Epidermal melanocyte (primary cell): Measurements from ENCODE around the gene BEND7.
"Not testable (repeated sequence)": the region's sequence is repeated elsewhere in the genome, so short reads cannot be mapped to it uniquely, and the experiment has no call there.

Experiments
- DNase-seq: peaks from one replicate; pipeline ENCODE4 v3.0.0; 2011; ENCODE audit warnings: low spot score; ENCODE audit not compliant: insufficient read length

The BEND7 gene

DNA sequence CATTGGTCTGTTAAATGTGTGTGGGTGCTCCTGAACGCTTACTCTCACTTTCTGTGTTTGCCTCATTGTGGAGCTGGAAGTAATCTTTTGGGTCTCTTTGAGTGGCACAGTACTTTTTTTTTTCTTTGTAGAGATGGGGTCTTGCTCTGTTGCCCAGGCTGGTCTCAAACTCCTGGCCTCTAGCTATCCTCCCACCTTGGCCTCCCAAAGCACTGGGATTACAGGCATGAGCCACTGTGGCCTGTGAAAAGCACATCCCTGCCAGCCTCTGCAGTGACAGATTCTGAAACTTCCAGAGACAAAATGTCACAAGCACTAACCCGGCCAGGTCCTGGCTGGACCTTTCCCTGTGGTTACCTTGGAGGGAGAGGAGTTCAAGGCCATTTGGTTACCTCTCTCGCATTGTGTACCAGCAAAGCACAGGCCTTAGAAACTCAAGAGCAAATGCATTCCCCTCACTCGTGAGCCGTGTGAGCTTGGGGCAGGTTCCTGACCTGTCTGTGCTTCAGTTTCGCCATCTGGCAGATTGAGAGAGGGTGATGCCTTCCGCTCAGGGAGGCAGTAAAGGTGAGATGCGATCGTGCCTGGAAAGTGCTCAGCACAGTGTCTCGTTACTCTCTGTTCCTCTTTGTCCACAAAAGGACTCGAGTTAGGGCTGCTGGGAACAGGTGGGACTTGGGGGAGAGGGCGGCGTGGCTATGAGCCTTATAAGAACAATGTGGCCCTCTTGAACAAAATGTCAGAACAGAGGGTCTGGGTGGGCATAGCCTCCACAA is 108.1 kb downstream of the BEND7 start:
- no peak for DNase-seq

DNA sequence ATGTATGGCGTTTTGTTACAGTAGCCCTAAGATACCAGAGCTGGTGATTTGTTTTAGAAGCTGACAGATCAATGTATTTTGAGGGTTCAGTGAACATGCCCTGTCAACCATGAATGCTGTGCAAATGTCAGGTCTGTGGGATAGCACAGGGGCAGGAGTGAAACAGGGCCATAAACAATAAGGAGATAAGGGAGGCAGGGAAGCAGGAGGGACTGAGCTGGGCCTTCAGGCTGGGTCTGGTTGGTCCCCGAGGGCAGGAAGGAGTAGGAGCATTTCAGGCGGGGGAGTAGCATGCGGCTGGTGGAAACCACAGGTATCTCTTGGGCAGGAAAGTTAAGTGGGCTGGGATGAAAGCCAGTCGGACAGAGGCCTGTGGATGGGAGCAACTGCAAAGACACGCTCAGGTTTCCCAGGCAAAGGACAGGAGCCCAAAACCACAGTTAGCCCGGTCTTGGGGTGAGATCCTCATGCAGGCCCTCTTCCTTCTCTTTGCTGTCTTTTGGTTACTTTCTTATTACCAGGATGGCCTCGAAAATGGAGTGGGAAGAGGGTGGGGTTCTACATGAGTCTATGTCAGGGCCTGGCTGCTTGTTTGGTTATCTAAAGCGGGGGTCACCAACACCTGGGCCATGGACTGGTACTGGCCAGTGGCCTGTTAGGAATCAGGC is 111.2 kb downstream of the BEND7 start:
- no peak for DNase-seq

DNA sequence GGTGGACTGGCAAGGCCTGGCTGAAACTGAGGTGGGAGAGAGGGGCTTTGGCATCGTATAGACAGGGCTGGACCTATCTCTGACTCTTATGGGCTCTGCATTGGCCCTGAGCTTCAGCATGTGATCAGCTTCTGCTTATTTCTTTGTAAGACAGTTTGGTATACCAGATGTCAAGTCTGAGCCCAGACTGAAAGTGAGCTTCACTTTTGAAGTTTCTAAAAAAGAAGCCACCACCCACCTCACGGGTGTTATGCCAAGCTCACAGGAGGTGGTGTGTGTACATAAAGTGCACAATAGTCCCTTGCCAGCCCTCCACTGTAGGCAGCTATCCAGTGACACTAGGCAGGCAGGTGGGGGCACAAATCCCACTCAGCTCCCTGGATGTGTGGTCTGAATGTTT is 112.1 kb downstream of the BEND7 start:
- no peak for DNase-seq

DNA sequence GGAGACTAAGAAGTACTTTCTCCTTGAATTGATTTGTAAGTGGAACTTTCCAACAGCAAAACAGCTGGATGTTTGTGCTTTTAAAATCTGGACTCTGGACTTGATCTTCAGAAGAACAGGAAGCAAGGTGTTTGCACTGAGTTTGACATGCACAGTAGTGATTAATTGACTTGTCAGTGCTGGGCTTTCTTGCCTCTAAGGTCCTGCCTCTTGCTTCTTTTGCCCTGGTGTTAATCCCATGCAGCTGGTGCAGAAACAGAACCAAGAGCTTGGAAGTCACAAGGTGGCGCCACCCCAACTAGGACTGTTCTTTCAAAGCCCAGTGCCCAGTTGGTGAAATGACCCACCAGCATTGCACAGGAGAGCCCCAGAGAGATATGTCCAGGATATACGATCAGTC is 114.0 kb downstream of the BEND7 start:
- DNase-seq, result no peak

DNA sequence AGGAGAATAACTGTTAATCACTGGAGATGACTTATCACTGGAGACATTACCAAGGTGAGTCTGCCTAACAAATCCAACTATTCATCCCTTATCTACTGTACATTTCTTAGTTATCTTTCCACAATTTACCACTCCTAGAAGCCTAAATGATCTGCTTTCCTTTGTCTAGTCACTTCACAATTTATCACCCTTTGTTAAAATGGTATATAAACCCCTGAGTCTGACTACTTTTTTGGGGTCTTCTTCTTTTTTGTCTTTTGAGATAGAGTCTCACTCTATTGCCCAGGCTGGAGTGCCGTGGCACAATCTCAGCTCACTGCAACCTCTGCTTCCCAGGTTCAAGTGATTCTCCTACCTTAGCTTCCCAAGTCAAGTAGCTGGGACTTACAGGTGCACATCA is 114.7 kb downstream of the BEND7 start:
- DNase-seq, result no peak

DNA sequence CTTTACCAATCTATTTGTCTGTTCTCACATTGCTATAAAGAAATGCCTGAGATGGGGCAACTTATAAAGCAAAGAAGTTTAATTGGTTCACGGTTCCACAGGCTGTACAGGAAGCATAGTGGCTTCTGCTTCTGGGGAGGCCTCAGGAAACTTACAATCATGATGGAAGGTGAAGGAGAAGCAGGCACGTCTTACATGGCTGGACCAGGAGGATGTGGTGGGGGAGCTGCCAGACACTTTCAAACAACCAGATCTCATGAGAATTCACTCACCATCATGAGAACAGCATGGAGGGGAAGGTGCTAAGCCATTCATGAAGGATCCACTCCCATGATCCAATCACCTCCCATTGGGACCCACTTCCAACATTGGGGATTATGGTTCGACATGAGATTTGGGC is 115.9 kb downstream of the BEND7 start:
- no peak for DNase-seq

DNA sequence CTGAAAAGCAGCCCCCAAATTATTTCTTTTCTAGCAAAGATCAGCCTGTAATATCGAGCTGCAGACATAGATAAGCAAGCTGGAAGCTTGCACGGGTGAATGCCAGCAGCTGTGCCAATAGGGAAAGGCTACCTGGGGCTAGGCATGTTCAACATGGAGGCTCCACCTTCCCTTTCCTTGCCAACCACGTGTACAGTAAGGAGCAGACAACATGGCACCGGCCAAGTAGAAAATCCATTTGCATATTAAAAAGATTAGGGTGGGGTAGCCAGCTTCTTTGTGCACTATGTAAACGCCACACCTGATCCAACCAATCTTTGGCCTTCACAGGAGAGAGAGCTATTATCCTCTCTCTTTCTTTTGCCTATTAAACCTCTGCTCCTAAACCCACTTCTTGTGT is 124.0 kb downstream of the BEND7 start:
- DNase-seq, result no peak

DNA sequence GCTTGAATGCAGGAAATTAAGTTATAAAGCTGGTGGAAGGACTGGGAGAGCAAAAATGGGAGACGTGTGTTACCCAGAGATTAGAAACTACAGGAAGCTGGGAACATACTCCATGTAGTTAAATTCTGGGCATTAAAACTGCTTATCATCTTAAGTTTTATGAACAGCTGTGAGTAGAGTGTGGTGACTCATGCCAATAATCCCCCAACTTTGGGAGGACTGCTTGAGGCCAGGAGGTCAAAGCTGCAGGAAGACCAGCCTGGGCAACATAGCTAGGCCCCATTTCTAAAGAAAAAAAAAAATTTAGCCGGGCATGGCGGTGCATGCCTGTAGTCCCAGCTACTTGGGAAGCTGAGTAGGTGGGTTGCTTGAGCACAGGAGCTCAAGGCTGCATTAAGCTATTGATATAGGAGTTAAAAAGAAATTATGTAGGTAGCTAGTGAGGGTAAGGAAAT is 124.5 kb downstream of the BEND7 start:
- DNase-seq, result no peak

DNA sequence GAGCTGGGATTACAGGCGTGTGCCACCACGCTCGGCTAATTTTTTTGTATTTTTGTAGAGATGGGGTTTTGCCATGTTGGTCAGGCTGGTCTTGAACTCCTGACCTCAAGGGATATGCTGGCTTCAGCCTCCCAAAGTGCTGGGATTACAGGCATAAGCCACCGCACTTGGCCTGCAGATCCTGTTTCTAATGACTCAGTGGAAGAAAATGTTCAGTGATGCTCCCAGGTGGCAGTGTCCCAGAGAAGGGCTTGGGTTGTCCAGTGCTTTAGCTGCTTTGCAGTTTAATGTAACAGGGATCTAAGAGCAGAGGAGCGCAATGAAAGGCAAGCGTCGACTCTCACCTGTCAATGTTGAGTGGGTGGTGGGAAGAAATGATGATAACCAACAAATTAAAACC is 125.4 kb downstream of the BEND7 start:
- not testable (repeated sequence) for DNase-seq

DNA sequence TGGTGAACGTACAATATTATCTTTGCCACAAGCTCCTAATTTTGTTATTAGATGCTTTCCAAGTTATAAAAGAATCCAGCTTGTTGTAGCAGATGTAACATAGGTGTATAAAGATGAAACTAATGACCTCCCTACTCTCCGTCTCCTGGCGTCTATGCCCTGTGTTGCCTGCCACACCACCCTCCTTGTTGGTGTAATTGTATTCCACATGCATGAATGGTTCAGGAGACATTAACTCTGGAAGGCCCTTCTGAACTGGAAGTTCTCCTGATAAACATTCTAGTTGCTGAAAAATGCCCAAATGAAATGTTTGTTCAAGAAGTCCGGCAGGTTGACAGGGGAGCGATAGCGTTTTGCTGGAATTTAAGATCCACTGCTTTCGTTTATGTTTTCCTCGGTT is 126.8 kb downstream of the BEND7 start:
- no peak for DNase-seq

DNA sequence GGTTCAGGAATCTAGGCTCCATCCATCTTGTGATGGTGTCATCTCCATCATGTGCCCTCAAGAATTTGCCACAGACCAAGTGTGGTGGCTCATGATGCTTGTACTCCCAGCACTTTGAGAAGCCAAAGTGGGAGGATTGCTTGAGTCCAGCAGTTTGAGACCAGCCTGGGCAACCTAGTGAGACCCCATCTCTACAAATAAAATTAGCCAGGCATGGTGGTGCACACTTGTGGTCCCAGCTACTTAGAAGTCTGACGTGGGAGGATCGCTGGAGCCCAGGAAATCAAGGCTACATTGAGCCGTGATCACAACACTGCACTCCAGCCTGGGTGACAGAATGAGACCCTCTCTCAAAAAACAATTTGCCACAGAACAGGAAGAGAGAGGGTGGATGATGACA is 127.7 kb downstream of the BEND7 start:
- DNase-seq, result no peak

DNA sequence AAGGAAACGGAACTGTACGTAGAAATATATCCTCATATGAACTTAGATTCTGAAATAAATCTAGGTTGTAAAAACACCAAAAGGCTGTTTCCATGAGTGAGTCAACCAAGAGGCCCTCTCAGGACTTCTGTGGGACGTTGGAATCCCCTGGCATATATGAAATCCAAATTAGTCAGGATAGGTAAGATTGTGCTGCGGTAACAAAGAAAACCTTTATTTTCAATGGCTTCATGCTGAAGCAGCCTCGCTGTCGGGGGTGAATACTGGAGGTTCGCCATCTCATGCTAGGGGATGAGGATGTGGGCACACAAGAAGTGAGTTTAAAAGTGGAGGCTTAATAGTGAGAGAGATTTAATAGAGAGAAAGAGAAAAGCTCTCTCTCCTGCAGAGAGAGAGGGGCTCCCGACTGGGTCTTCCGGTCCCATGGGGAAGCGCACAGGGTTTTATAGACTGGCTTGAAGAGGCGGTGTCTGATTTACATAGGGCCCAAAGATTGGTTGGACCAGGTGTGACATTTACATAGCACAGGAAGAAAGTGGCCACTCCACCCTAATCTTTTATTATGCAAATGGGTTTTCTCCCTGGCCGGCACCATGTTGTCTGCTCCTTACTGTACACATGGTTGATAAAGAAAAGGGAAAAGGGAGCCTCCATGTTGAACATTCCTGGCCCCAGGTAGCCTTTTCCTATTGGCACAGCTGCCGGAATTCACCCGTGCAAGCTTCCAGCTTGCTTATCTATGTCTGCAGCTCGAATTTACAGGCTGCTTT is 128.4 kb downstream of the BEND7 start:
- no peak for DNase-seq

DNA sequence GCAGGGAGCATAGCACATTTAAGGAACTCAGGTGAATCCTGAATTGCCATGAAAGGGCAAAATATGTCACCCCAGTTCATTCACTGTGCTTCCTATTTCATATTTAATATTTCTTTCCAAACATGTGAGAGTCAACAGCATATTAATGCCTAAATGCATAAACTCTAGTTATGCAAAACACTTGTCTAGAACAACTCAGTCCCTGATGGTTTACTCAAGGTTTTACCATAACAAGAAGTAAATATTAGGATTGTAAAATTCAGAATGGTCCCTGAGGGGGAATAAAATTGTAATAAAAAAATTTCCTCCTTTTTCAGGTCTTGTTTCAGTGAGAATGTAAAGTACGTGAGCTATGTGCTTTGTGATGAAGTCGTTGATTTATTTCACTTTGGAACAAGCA is 129.1 kb downstream of the BEND7 start:
- no peak for DNase-seq

DNA sequence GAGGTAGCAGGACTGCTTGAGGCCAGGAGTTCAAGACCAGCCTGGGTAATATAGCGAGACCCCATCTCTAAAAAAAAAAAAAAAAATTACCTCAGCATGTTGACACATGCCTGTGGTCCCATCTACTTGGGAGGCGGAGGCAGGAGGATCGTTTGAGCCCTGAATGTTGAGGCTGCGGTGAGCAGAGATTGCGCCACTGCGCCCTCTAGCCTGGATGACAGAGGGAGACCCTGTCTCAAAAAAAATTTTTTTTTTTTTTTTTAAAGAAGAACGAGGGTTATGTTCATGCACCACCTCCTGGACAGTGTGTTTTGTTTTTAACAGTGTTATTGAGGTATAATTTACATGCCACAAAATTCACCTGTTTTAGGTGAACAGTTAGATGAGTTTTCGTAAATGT is 129.6 kb downstream of the BEND7 start:
- DNase-seq, result no peak

DNA sequence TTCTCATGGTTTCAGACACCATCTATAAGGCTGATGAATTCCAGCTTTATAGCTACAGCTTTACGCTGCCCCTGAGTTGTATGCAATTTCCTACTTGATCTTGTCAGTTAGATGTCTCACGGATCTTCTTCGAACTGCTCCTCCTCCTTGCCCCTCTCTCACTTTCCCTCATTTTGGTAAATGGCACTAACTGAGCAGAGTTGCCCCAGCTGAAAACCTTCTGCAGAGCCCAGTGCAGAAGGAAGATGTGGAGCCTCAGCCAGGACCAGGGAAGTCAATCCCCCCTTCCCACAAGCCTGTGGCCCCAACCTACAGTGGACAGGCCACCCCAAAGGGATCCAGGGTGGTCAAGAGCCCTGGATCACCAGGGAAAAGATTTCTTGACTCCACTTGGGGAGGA is 131.8 kb downstream of the BEND7 start:
- DNase-seq, result no peak

DNA sequence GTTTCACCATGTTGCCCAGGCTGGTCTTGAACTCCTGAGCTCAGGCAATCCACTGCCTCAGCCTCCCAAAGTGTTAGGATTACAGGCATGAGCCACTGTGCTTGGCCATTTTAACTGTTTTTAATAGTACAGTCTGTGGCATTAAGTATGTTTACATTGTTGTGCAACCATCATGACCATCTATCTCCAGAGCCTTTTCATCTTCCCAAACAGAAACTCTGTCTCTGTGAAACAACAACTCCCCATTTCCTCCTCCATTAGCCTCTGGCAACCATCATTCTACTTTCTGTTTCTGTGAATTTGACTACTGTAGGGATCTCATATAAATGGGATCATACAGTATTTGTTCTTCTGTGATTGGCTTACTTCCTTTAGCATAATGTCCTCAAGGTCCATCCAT is 132.4 kb downstream of the BEND7 start:
- DNase-seq, result no peak

DNA sequence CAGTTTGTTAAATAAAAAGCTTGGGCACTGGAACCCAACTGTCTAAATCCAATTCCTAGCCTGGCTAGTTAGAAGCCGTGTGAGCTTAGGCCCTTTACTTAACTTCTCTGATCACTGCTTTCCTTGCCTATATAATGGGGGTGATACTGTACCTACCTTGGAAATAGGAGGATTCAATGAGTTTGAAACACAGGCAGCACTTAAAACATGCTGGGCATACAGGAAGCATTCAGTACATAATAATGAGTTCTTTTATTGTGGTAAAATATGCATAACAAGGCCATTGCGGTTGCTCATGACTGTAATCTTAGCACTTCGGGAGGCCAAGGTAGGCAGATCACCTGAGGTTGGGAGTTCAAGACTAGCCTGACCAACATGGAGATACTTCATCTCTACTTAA is 133.3 kb downstream of the BEND7 start:
- no peak for DNase-seq

DNA sequence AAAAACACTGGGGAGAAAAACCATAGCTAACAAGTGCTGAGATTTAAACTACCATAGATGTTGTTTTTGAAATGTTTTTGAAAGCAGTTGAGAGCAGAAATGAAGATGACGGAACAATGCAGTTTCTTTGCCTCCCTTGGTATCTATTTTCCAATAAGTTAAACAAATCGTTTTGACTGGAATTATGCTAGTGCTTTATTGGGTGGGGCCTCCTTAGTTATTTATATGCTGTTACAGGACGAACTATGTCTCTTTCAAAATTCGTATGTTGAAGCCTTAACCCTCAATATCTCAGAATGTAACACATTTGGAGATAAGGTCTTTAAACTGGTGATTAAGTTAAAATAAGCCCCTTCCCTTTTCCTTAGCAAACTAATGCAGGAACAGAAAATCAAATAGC is 135.2 kb downstream of the BEND7 start:
- no peak for DNase-seq

DNA sequence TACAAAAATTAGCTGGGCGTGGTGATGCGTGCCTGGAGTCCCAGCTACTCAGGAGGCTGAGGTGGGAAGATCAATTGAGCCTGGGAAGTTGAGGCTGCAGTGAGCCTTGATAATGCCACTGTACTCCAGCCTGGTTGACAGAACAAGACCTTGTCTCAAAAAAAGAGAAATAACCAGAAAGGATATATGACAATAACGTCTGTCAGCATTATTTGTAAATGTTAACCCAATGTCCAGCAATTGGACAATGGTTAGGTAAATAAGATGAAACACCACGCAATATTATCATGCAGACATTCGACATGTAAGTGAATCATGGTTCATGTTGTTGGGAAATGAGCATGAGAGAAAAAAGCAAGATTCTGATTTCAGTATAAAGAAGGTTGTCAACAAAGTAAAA is 136.1 kb downstream of the BEND7 start:
- DNase-seq, result no peak
